ENCODE data around the gene PILRB.
A peak's percentile ranks its signal among the peaks of the same experiment; 100 is the strongest.
"Not testable (repeated sequence)": the region's sequence is repeated elsewhere in the genome, so short reads cannot be mapped to it uniquely, and the experiment has no call there.

DNA sequence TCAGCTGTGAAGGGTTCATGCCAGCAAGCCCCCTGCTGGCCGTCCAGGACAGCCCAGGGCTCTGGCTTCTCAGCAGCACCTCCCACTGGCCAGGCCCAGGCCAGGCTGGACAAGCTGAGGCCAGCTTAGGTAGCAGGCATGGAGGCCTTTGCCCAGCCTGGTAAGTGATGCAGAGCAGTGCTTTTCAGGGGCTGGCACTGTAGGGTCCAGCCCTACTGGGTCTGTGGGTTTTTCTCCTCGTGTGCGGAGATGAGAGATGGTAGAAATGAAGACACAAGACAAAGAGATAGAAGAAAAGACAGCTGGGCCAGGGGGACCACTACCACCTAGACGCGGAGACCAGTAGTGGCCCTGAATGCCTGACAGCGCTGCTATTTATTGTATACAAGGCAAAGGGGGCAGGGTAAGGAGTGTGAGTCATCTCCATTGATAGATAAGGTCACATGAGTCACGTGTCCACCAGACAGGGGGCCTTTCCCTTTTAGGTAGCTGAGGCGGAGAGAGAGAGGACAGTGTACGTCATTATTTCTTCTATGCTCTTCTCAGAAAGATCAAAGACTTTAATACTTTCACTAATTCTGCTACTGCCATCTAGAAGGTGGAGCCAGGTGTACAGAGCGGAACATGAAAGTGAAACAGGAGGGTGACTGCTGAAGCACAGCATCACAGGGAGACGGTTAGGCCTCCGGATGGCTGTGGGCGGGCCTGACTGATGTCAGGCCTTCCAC is 13.2 kb upstream of the PILRB start:
- TF ChIP-seq, protein P1, sequence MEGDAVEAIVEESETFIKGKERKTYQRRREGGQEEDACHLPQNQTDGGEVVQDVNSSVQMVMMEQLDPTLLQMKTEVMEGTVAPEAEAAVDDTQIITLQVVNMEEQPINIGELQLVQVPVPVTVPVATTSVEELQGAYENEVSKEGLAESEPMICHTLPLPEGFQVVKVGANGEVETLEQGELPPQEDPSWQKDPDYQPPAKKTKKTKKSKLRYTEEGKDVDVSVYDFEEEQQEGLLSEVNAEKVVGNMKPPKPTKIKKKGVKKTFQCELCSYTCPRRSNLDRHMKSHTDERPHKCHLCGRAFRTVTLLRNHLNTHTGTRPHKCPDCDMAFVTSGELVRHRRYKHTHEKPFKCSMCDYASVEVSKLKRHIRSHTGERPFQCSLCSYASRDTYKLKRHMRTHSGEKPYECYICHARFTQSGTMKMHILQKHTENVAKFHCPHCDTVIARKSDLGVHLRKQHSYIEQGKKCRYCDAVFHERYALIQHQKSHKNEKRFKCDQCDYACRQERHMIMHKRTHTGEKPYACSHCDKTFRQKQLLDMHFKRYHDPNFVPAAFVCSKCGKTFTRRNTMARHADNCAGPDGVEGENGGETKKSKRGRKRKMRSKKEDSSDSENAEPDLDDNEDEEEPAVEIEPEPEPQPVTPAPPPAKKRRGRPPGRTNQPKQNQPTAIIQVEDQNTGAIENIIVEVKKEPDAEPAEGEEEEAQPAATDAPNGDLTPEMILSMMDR (IDR thresholded peaks at IDR 0.05) = peak; percentile 34 to 43 (median 40)
- not testable (repeated sequence) for TF ChIP-seq POLR2A (IDR thresholded peaks at IDR 0.05)

All from right lobe of liver (tissue), 4 donors.